ENCODE measurements around the gene CRISPLD2. TPM values are rescaled to one million over a fixed set of nuclear protein-coding genes. Genes with fewer than 3 reads are reported as not detected.

CRISPLD2 gene
- polyA plus RNA-seq, 1 donor, result 6.0 TPM

DNA sequence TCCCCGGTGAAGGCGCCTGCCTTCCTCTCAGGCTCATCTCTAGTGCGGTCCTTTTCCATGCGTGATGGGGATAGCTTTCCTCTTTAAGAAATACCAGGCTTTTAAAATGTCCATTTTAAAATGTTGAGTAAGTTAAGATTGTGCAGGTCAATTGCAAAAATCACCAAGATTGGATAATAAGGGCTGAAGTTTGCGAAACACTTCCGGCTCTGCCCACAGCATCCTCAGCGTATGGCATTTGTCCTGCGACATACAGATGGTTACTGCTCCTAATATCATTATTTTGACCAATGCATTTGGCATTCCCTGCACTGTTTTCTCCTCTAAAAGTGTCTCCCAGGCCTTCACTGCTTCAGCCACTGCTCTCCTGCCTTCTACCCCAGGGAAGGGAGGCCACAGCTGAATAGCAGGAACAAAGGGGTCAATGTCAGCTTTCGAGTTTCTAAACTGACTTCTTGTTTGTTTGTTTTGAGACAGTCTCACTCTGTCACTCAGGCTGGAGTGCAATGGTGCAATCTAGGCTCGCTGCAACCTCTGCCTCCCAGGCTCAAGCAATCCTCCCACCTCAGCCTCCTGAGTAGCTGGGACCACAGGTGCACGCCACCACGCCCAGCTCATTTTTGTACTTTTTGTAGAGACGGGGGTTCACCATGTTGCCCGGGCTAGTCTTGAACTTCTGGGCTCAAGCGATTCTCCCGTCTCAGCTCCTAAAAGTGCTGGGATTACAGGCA is 91.9 kb downstream of the CRISPLD2 start:
- no peak for DNase-seq (ENCODE audit: low read depth)

GRCh38 chr16:84913315-84913714 is 93.5 kb downstream of the CRISPLD2 start:
- DNase-seq (ENCODE audit: low read depth), result no peak

DNA sequence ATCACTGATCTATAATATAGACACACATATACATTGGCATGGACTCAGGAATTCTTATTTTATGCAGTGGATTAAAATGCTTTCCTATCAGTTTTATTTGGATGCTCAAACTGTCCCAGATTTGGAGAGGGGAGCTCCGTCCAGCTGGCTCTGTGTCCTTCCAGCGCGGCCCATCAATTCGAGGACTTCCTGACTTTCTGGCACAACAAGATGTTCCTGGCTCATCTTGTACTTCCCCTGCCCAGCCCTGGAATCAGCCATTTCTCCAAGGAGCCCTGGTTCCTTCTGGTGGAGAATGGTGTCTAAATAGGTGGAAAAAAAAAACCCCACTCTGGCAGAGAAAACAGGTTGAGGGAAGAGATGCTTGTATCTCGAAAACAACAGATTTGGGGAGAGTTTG is 94.5 kb downstream of the CRISPLD2 start:
- DNase-seq (ENCODE audit: low read depth), result no peak

GRCh38 chr16:84916178-84916577 is 96.4 kb downstream of the CRISPLD2 start:
- no peak for DNase-seq (ENCODE audit: low read depth)

GRCh38 chr16:84916850-84917249 is 97.1 kb downstream of the CRISPLD2 start:
- DNase-seq (ENCODE audit: low read depth), result no peak

DNA sequence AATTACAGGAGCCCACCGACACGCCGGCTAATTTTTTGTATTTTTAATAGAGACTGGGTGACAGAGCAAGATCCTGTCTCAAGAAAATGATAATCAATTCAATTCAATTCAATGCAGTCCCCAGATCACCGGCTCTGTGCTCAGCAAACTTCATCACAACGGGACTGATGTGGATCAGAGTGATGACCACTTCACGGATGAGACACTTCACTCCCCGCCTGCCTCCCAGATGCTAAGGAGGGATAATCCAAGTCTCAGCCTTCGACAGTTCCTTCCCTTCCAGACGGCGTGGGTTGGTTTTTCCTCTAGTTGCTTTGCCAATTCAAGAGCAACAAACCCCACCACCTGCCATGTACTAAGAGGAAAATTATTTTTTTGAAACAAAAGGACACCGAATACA is 97.7 kb downstream of the CRISPLD2 start:
- no peak for DNase-seq (ENCODE audit: low read depth)

DNA sequence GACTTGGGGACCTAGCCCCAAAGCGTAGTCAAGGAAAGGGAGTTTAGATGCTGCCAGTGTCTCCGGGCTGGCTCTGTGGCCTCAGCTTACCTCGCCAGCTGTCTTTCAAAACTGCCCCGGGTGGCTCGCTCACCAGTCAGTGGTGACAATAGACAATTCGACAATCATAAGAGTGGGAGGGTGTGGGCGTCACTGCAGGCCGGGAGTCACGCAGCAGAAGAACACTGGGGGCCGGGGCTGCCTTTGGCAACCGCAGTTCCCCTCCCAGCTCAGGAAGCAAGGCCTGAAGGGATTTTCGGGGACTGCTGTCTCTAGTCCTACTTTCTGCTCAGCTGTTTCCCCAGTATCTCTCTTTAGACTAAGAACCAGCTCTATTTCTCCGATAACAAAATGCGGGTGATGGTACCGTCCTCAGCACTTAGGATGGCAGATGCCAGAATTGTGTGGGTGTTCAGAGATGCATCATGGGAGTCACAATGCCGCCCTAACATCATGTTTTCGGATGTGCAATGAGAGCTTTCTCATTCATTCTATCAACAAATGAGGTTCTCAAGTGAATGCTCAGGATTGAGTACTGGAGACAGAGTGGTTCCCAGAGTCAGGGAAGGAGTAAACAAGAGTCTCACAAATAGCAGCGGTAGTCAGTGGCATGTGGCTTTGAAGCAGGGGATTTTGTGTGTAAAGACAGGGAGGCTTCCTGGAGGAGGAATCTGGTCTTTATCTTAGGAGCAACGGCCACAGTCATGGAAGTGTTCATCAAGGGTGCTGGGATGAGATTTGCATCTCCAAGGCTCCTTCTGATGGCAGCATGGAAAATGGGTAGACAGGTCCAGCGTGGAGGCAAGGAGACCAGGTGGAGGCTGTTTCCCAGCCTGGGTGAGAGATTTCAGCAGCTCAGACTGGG is 98.5 kb downstream of the CRISPLD2 start:
- DNase-seq (ENCODE audit: low read depth), result no peak

GRCh38 chr16:84919269-84919668 is 99.5 kb downstream of the CRISPLD2 start:
- no peak for DNase-seq (ENCODE audit: low read depth)

DNA sequence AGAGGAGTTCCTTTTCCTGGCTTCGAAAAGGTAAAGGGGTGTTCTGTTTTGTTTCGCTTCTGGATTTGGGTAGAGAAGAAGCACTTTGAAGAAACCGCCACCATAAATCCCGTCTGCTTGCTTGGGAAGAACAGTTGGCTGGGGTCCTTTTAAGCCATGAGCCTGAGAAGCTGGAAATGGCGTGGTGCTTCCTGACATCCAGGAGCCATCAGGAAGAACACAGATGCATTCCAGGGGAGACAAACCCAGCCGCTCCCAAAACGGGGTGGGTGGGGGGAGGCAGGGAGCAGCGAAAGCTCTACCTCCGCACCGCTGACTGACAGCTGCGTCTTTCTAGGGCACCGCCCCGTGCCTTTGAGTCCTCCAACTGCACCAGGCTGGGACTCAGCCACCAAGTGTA is 99.9 kb downstream of the CRISPLD2 start:
- DNase-seq (ENCODE audit: low read depth), result no peak

DNA sequence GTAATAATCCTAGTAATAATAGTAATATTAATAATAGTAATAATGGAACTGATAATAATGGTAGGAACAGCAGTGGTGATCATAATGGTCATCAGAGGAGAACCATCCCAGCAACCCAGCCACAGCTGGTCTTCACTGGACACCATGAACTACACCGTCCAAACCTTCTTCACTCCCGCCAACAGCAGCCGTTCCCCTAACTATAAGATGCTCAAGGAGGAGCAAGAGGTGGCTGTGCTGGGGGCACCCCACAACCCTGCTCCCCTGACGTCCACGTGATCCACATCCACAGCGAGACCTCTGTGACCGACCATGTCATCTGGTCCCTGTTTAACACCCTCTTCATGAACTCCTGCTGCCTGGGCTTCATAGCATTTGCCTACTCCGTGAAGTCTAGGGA is 100.5 kb downstream of the CRISPLD2 start:
- DNase-seq (ENCODE audit: low read depth), result no peak

DNA sequence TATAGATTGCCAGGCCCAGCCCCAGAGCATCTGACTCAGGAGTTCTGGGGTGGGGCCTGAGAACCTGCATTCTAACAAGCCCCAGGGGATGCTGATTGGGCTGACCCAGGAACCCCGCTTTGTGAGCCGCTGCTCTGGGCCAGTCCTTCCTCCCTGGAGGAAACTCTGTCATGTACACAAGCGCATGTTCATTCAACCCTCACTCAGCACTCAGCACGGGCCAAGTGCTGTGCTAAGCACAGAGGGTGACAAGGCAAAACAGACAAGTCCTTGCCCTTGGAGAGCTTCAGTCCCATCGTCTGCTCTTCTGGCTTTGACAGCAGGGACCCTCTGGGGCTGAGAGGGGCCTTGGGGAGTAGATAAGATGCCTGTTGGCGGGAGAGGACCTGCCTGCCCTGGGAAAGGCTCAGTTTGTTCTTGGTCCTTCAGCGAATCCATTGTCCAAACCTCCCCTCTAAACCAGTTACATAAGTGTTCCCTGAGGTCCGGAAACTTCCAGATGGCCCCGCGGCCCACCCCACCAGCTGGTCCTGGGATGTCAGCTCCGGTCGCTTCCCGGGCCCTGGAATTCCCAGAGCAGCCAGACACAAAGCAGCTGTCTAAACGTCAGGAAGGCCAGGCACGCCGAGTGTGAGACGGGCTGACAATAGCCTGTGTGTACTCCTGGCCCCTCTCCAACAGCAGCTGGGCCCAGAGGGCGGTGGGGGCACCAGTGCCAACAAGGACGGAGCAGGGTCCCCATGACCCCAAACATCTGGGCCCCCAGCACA is 102.8 kb downstream of the CRISPLD2 start:
- no peak for DNase-seq (ENCODE audit: low read depth)

DNA sequence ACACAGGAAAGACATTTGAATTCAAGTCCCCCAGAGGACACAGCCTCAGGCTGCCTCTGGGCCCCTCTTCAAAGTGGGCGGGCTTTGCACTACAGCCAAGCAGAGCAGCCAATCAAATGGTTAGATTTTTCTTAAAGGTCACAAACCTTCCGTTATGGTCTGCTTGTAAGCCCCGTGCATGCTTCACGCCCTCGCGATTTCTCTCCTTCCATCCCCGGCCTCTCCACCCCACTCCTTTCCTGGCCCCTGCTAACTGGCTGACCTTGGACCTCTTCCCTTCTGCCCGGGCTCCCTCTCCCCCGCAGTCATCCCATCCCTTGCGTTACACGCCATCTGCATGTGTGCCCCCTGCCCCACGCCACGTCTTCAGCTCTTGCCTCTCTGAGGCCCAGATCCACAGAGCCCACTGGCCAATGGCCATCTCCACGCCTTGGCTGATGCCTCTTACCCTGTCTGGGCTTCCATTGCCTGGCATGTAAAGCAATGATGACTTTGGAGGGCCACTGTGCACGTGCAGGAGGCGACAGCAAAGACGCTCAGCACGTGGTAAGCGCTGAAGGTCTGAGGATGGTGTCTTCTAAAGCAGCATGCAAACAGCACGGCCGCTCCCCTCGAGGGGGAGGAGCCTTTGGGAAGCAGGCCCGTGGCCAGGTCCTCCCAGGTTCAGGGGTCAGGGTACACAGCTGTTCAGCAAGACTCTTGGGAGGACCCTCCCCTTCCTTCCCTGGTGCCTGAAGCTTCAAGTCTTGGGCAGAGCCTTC is 104.7 kb downstream of the CRISPLD2 start:
- DNase-seq (ENCODE audit: low read depth), result no peak

DNA sequence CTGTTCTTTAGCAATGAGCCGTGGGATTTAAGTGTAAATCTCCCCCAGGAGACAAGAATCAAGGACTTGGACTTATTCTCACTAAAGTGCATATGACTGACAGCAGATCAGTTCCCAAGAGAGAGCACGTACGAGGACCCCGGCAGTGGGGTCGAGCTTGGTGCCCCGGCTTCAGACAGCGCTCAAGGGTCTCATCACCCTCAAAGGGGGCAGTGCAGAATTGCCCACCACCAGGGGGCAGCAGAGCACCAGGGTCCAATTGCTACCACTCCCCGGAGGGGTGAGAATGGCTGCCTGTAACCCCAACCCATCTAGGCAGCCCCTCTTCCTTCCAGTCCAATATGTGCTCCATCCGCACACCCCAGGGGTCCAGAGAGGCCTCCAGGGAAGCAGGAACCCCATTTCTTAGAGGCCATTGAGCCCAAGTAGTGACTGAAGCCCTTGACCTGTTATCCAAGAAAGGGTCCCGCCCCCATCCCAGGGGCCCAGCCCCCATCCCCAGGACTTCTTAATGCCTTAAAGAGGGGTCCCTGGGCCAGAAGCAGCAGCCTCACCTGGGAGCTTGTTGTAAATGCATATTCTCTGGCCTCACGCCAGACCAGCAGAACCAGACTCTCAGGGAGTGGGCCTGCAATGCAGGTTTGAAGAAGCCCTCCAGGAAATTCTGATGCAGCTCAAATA is 105.4 kb downstream of the CRISPLD2 start:
- DNase-seq (ENCODE audit: low read depth), result no peak

- no peak for DNase-seq (ENCODE audit: low read depth)
These were observed 106.1 kb downstream of the CRISPLD2 start for GRCh38 chr16:84925773-84926372.

DNA sequence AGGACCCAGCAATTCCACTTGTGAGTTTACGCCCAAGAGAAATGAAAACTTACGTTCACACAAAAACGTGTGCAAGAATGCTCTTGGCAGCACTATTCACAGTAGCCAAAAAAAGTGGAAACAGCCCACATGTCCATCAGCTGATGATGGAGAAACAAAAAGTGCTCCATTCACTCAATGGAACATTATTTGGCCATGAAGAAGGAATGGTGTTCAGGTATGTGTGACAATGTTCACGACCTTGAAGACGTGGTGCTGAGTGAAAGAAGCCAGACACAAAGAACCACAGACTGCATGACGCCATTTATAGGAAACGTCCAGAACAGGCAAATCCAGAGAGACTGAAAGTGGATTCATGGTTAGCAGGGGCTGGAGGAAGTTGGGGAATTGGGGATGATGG is 106.7 kb downstream of the CRISPLD2 start:
- DNase-seq (ENCODE audit: low read depth), result no peak

DNA sequence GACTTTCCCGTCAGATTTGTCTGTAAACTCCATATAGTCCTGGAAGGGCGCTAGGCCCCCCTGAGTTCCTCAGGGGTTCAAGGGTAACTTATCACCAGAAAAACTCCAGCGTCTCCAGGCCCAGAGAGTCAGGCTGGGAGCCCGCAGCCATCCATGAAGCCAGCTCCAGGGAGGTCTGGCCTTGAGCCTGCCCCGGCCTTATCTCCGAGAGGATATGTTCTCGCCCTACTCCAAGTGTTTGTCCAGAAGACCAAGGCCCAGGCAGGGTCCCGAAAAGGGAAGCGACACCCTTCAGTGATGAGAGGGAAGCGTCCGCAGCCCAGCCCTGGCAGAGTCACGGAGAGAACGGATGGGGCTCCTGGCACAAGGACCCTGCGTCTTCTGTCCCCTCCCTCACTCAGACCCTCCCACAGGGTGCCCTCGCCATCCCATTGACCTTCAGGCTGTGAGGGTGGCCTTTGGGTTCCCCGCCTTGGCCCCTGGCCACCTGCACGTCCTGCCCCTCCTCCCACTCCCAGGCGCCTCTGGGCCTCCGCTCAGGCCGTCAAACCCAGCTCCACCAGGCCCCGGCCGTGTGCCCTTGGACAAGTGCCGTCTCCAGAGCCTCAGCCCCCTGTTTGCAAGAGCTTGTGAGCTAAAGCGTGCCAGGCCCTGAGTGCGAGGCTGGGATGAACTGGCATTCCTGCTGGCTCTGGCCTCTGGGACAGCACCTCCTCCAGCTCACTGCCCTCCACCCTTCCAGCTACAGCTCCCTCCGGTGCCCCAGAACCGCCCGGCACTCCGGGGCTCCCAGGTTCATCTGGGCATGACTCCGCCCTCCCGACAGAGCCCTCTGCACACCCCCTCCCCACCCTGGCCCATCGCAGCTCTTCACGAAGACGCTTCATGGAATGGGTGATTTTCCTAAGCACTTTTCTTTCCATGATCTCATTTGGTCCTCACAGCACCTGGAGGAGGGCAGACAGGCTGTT is 108.1 kb downstream of the CRISPLD2 start:
- no peak for DNase-seq (ENCODE audit: low read depth)

DNA sequence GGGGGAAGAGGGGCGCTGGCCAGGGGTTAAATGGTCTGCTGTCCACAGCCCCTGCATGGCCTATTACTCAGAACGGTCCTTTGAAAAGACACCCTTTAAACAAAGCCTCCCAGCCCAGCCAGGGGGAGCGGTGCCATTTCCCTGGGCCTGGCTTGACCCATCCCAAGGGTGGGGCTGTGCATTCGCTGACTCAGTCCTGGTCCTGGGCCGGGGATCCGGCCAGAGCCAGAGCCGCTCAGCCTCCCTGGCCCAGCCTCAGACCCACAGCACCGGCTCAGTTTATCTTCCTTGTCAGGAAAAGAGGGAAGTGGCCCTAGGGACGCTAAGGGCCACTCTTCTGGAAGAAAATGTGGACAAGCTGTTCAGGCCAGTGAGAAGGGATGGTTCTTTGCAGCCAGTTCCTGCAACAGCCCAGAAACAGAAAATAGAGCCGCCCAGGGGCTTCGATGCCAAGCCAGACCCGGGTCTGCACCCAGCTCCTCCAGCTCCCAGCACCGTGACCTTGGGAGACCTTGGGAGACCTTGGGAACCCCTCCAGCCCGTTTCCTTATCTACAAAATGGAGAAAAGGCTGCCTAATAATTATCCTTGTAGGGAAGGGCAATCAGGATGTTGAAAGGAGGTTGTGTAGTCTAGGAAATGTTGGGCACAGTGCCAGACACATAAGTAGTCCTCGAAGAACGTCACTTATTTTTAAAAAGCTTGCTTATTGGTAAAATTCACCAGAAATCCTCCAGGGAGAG is 109.1 kb downstream of the CRISPLD2 start:
- DNase-seq (ENCODE audit: low read depth), result no peak

All from forelimb muscle (tissue), 1 donor.